RWPE1 (cell line): ENCODE measurements around the gene OTUD4.
A peak's percentile ranks its signal among the peaks of the same experiment; 100 is the strongest.

Experiments used
- CTCF ChIA-PET: fragments of 350-600 bp; sonication (Branson Sonifier 250); formaldehyde crosslinking; extraction: SDS; loops from one replicate; lab custom pipeline; 2021; lab: Yijun Ruan, JAX
- POLR2A ChIA-PET: fragments of 400-600 bp; formaldehyde crosslinking; extraction: SDS; loops from one replicate; lab custom pipeline; 2020; ENCODE audit warnings: antibody characterized with exemption; ENCODE audit not compliant: low non-redundant PET; lab: Yijun Ruan, JAX
- DNase-seq: peaks from one replicate; pipeline ENCODE4 v3.0.0; 2012; ENCODE audit warnings: low spot score
- H3K27ac ChIP-seq: fragments of 450-650 bp; 2 replicates; pipeline ENCODE4 v1.5.1; 2017
- CTCF ChIP-seq: fragments of 450-650 bp; conservative IDR thresholded peaks from 2 replicates; pipeline ENCODE4 v1.5.1; 2017; ENCODE audit warnings: low read depth, mild to moderate bottlenecking

Gene OTUD4

DNA sequence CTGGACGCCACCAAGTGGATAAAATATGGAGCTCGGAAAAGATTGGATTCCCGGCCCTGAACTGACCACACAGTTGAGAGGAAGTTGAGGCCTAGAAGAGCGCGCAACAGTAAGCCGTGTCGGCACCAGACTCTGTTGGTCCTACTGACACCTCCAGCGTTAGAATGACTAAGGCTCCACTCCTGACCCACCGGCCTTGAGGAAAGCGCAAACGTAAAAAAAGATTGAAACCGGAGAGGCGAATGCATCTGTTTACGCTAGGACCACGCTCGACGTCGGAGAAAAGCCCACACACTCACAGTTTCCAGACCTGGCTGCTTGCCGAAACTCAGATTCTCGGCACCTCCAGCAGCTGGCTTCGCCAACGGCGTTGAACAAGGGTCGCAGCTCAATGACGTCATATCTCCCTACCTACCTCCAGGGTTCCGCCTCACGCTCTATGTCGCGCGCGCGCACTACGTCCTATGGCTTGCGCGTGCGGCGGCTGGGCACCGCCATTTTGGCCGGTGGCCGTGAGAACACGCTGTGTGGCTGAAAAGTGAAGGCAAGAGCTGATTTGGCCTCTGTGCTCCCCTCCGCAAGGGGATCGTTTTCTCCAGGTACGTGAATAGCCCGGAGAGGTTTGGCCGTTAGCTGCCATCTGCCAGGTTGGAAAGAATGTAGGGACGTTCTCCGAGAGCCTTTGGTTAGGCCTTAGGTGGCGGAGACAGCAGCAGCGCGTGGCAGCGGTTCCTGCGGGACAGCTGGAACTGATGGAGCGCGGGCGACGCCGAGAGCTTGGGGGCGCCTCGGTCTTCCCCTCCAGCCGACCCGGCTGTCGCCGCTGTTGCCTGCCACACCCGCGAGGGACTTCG is 82.3 kb downstream of the OTUD4 start, which contains the start of the genes ABCE1 and ANAPC10:
TSS of gene ABCE1 (plus strand) at position 491 of the 854 bp plus-strand sequence. CDS start 6,102 bp downstream, outside the sequence.
TSS of gene ANAPC10 (minus strand) at position 376 of the 854 bp plus-strand sequence. CDS start 2,097 bp downstream, outside the sequence.
- CTCF ChIA-PET = interaction anchor here (0.5 to 0.7 kb wide), 2 partner anchors 114 to 953 kb away, joined by 3 read pairs; no protein-coding TSS in a partner anchor
- POLR2A ChIA-PET = interaction anchor here (0.6 kb wide), 1 partner anchor 65 kb away, joined by 4 read pairs; no protein-coding TSS in a partner anchor
- peak; percentile 97 for DNase-seq
- TF ChIP-seq CTCF = peak; percentile 22; the same call in 1 of the 2 replicates
- peak within 1 kb of the TSS; percentile 95 for H3K27ac ChIP-seq

GRCh38 chr4:145097331-145097820 is 83.0 kb downstream of the OTUD4 start:
- no peak for TF ChIP-seq CTCF
- DNase-seq = no peak

GRCh38 chr4:145093638-145094037 is 86.8 kb downstream of the OTUD4 start:
- H3K27ac ChIP-seq = no peak overlapping the region
- no peak for DNase-seq
- no peak for TF ChIP-seq CTCF
- POLR2A ChIA-PET = no interaction called here
- CTCF ChIA-PET = interaction anchor here (0.7 kb wide), 1 partner anchor 1858 kb away, joined by 5 read pairs; no protein-coding TSS in a partner anchor

More at GRCh38 chr4:145097331-145097820, 83.0 kb downstream of the OTUD4 start:
- peak overlapping the region; percentile 95 for H3K27ac ChIP-seq
- ChIA-PET CTCF (interaction anchor here (0.5 to 0.7 kb wide), 2 partner anchors 114 to 953 kb away, joined by 3 read pairs; no protein-coding TSS in a partner anchor), POLR2A (interaction anchor here (0.6 kb wide), 1 partner anchor 66 kb away, joined by 4 read pairs; no protein-coding TSS in a partner anchor)

GRCh38 chr4:145090380-145090779 is 90.0 kb downstream of the OTUD4 start:
- POLR2A ChIA-PET = no interaction called here
- TF ChIP-seq CTCF = no peak

DNA sequence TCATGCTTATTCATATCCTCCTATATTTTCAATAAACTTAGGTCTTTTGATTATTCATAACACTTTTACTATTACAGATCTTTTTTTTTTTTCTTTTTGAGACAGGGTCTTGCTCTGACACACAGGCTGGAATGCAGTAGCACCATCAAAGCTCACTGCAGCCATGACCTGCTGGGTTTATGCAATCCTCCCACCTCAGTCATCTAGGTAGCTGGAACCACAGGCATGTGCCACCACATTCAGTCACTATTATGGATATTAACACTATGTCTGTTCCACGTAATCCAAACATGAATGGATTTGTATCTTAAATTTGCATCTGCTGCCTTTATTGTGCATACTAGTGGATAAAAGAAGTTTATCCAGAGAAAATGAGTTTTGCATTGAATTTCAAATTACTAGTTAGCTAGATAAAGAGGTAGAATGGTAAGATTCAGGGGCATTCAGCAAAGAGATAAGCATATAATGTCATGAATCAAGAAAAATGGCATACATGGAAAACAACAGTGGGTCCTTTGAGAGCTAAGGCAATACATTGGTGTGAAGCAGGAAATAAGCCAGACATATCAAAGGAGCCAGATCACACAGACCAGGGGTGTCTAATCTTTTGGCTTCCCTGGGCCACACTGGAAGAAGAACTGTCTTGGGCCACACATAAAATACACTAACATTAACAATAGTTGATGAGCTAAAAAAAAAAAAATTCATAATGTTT is 96.3 kb downstream of the OTUD4 start:
- TF ChIP-seq CTCF = no peak
- POLR2A ChIA-PET = no interaction called here
- H3K27ac ChIP-seq = no peak overlapping the region
- no peak for DNase-seq
- CTCF ChIA-PET = interaction anchor here (0.6 kb wide), 1 partner anchor 920 kb away, joined by 3 read pairs; no protein-coding TSS in a partner anchor

More at GRCh38 chr4:145090380-145090779, 90.0 kb downstream of the OTUD4 start:
- CTCF ChIA-PET = no interaction called here
- DNase-seq = no peak
- H3K27ac ChIP-seq = no peak overlapping the region
